Stimulated activated CD4-positive, alpha-beta T cell treated with anti-CD3 and anti-CD28 coated beads, TNF-alpha, amount 100 ng/mL, for 48 hours (primary cell): ENCODE results near the gene DUSP9.
"Not testable (repeated sequence)": the region's sequence is repeated elsewhere in the genome, so short reads cannot be mapped to it uniquely, and the experiment has no call there.

Experiments
- DNase-seq, 3 donors: peaks; one replicate each; pipeline ENCODE4 v3.0.0-alpha.2; 2020; ENCODE audit warnings: low read depth in 3 of 3

Gene DUSP9

GRCh38 chrX:153692611-153693156 is 45.7 kb downstream of the DUSP9 start:
- DNase-seq, result no peak

GRCh38 chrX:153693216-153694086 is 46.4 kb downstream of the DUSP9 start:
- no peak for DNase-seq

GRCh38 chrX:153694256-153694655 is 47.3 kb downstream of the DUSP9 start:
- not testable (repeated sequence) for DNase-seq

- DNase-seq, result no peak
These were observed 47.8 kb downstream of the DUSP9 start for GRCh38 chrX:153694687-153695270.

GRCh38 chrX:153696100-153696499 is 49.1 kb downstream of the DUSP9 start:
- no peak for DNase-seq

GRCh38 chrX:153696538-153696937 is 49.5 kb downstream of the DUSP9 start:
- DNase-seq, result not testable (repeated sequence)

DNA sequence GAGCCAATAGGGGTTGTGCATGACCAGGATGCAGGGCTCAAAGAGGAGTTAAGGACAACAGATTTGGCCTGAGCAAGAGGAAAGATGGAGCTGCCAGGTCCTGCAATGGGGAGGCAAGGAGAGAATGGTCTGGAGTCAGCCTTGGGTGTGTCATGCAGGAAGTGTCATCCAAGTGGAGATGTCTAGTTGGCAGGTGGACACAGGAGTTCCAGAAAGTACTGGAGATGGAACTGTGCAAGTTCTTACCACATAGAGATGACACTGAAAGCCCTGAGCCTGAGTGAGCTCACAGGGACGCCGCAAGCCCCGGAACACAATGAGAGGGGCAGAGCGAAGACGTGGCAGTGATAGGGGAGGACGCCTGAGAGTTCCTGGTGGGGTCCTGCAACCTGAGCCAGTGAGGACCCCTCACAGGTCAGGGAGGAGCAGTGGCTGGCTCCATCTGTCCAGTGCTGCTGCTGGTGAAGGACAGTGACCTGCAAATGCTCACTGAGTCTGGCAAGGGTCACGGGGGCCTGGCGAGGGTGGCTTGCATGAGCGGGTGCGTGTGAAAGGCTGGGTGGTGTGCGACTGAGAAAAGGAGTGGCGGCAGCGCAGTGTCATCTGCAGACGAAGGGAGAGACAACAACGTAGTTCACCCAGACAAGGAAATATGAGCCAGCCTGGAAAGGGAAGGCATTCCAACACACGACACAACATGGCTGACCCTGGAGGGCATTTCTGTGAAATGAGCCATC is 50.2 kb downstream of the DUSP9 start:
- DNase-seq, result not testable (repeated sequence)

DNA sequence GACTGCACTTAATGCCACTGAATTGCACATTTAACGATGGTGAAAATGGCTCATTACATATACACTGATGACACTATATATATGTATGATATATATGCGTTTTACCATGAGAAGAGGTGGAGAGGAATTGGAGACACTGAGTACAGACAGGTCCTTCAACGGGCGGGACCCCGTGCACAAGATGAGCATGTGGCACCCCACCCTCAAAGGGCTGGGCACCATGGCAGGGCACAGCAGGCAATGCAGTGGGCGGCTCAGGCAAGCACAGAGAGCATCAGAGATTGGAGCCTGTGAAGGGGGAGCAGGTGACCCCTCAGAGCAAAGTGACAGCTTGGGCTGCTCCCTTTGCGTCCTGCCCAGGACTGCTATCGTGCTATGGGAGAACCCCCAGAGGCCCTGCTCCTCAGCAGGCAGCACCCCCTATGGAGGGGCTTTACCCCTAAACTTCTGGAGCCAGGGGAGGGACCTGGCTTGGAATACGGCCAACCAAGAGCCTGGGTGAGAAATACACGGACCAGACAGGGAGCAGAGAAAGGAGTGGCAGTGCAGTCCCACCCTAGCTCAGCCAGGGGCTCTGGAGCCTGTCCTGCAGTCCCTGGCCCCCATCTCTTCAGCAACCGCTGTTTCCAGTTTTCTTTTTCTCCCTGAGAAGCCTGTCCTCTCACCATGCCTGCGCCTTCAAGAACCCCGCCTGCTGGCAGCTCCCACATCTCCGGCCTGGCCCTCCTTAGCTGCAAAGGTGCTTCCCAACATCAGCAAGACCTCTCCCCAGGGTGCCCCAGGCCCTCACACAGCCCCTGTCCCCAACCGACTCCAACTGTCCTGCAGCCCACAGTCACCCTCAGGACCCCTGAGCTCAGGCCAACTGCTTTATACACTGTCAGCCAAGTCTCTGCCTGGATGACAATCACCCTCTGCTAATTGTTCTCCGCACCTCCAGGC is 51.2 kb downstream of the DUSP9 start:
- no peak for DNase-seq

DNA sequence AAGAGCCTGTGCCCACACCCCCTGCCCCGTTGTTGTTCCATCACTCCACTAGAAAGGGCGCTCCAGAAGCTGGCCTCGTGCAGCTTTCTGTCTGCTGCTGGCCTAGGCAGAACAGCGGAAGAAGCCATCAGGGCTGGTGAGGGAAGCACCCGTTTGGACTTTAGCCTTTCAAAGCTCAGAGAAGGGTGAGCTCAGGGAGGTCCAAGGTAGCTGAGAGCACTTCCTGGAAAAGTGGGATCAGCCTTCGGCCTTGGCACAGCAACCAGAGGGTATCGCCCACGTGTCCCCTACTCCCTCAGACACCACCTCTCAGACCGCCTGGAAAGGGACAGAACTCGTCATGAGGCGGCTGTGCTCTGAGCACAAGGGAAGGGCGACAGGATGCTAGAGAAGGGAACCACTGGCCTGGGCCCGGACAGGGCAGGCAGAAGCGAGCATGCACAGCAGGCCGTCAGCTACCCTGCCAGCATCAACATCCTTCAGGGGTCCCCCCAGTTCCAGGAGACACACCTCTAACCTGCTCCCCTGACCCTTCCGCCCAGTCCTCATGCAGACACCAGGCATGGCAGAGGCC is 52.3 kb downstream of the DUSP9 start:
- DNase-seq, result not testable (repeated sequence)

- DNase-seq, result not testable (repeated sequence)
These were observed 52.9 kb downstream of the DUSP9 start for GRCh38 chrX:153699784-153700371.

DNA sequence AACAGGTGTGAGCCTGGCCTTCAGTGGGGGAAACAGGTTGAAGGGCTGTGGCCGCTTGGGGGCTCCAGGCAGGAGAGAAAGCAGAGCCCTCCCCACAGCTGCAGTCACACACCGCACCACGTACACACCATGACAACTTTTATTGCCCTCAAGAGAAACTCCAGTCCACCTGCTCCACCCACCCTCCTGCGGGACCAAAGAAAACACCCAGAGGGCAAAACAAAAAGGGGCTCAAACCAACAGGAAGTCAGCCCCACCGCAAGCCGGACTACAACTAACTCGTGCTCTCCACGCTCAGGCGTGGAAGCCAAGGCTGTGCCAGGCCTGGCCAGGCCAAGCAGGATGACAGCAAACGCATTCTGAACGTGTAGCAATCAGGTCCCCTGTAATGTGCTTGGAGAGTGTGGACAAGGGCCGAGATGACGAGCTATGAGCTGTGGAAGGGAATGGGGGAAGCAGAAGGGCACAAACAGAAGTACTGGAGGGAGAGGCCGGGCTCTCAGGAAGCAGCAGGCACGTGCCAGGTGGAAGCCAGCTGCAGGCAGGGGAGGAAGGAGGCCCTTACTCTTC is 53.5 kb downstream of the DUSP9 start:
- DNase-seq, result no peak
